IMR-90 (cell line): ENCODE measurements around the gene WARS2. TPM values are rescaled to one million over a fixed set of nuclear protein-coding genes. Genes with fewer than 3 reads are reported as not detected.
A peak's percentile ranks its signal among the peaks of the same experiment; 100 is the strongest.

Experiments
- ATAC-seq: fragments of 200-7000 bp; cut with Tn5 transposase; 2 replicates; pipeline ENCODE4 v1.9.1; 2020; ENCODE audit warnings: low read depth, mild to moderate bottlenecking, moderate library complexity
- BruUV-seq: library from RNA; stranded (reverse); fragments of 400-500 nt; replicated peaks from 2 replicates; lab custom pipeline; 2021; lab: Mats Ljungman, UMichigan
- CTCF ChIA-PET: fragments of 300-600 bp; formaldehyde crosslinking; extraction: SDS; loops from one replicate; lab custom pipeline; 2021; ENCODE audit warnings: antibody characterized with exemption; lab: Yijun Ruan, JAX
- POLR2A ChIA-PET: fragments of 300-600 bp; sonication (Branson Sonifier 250); formaldehyde crosslinking; loops from one replicate; lab custom pipeline; 2022; ENCODE audit warnings: antibody characterized with exemption; ENCODE audit not compliant: unreplicated experiment; lab: Charles Lee
- DNase-seq: peaks from one replicate; pipeline ENCODE4 v3.0.0; 2013
- H2AFZ ChIP-seq: replicated peaks from 2 replicates; pipeline ENCODE3; 2013; ENCODE audit warnings: low read length, mild to moderate bottlenecking; ENCODE audit not compliant: poor library complexity
- H2AK5ac ChIP-seq: 2 replicates; pipeline ENCODE4 v1.6.1; 2013; ENCODE audit warnings: low read depth, low read length, inconsistent platforms
- H2AK9ac ChIP-seq: replicated peaks from 2 replicates; pipeline ENCODE3; 2013; ENCODE audit warnings: mild to moderate bottlenecking, low read depth, low read length, moderate library complexity; ENCODE audit not compliant: poor library complexity
- H2BK120ac ChIP-seq: 2 replicates; pipeline ENCODE4 v1.6.1; 2013; ENCODE audit warnings: low read depth, low read length, inconsistent platforms
- H2BK15ac ChIP-seq: 3 replicates; pipeline ENCODE4 v1.6.1; 2013; ENCODE audit warnings: low read depth, low read length, inconsistent platforms
- H2BK20ac ChIP-seq: 2 replicates; pipeline ENCODE4 v1.6.1; 2013; ENCODE audit warnings: low read depth, mild to moderate bottlenecking, inconsistent platforms, low read length, moderate library complexity
- H2BK5ac ChIP-seq: 2 replicates; pipeline ENCODE4 v1.6.1; 2013; ENCODE audit warnings: mild to moderate bottlenecking, low read depth, low read length, inconsistent platforms; ENCODE audit not compliant: poor library complexity, severe bottlenecking
- H3K14ac ChIP-seq: replicated peaks from 2 replicates; pipeline ENCODE4 v1.6.1; 2013; ENCODE audit warnings: low read depth, low read length, inconsistent platforms
- H3K18ac ChIP-seq: 2 replicates; pipeline ENCODE4 v1.6.1; 2013; ENCODE audit warnings: low read depth, low read length, control low read depth
- H3K23ac ChIP-seq: 2 replicates; pipeline ENCODE4 v1.6.1; 2013; ENCODE audit warnings: low read depth, low read length, inconsistent platforms
- H3K27ac ChIP-seq: 2 replicates; pipeline ENCODE4 v1.5.1; 2013; ENCODE audit warnings: mild to moderate bottlenecking, control low read depth, low read length; ENCODE audit not compliant: insufficient read depth
- H3K27me3 ChIP-seq: 2 replicates; pipeline ENCODE4 v1.6.1; 2013; ENCODE audit warnings: low read length; ENCODE audit not compliant: control insufficient read depth, insufficient read depth
- H3K36me3 ChIP-seq: 2 replicates; pipeline ENCODE4 v1.6.1; 2013; ENCODE audit warnings: low read length, mixed read lengths; ENCODE audit not compliant: control insufficient read depth, insufficient read depth
- H3K4ac ChIP-seq: 2 replicates; pipeline ENCODE4 v1.6.1; 2013; ENCODE audit warnings: low read depth, low read length, inconsistent platforms
- H3K4me1 ChIP-seq: 2 replicates; pipeline ENCODE4 v1.6.1; 2013; ENCODE audit warnings: low read length, mixed read lengths; ENCODE audit not compliant: control insufficient read depth, insufficient read depth
- H3K4me2 ChIP-seq: 2 replicates; pipeline ENCODE4 v1.6.1; 2013; ENCODE audit warnings: low read depth, mild to moderate bottlenecking, control low read depth, low read length, moderate library complexity
- H3K4me3 ChIP-seq: 2 replicates; pipeline ENCODE4 v1.5.1; 2013; ENCODE audit warnings: low read depth, mild to moderate bottlenecking, control low read depth, low read length, moderate library complexity; ENCODE audit not compliant: insufficient read depth
- H3K56ac ChIP-seq: 2 replicates; pipeline ENCODE4 v1.6.1; 2013; ENCODE audit warnings: low read length, inconsistent platforms; ENCODE audit not compliant: insufficient read depth; ENCODE audit errors: extremely low read depth
- H3K79me1 ChIP-seq, 2 experiments: 2 replicates each; pipeline ENCODE4 v1.6.1; 2013; ENCODE audit warnings: low read length in 2 of 2, inconsistent platforms in 1 of 2, low read depth in 1 of 2
- H3K9ac ChIP-seq: 2 replicates; pipeline ENCODE4 v1.6.1; 2013; ENCODE audit warnings: low read depth, low read length, control low read depth
- H3K9me1 ChIP-seq: 2 replicates; pipeline ENCODE4 v1.6.1; 2013; ENCODE audit warnings: low read length, inconsistent platforms; ENCODE audit not compliant: insufficient read depth
- H3K9me3 ChIP-seq: 2 replicates; pipeline ENCODE4 v1.6.1; 2013; ENCODE audit warnings: low read length; ENCODE audit not compliant: control insufficient read depth, insufficient read depth
- H4K20me1 ChIP-seq: 2 replicates; pipeline ENCODE4 v1.6.1; 2013; ENCODE audit warnings: low read length, inconsistent platforms; ENCODE audit not compliant: insufficient read depth
- H4K5ac ChIP-seq: 2 replicates; pipeline ENCODE4 v1.6.1; 2013; ENCODE audit warnings: mild to moderate bottlenecking, low read depth, low read length, control low read depth
- H4K8ac ChIP-seq, 2 experiments: 2 replicates each; pipeline ENCODE4 v1.6.1; 2013; ENCODE audit warnings: low read depth in 2 of 2, low read length in 2 of 2, control low read depth in 1 of 2, inconsistent platforms in 1 of 2
- H4K91ac ChIP-seq: 2 replicates; pipeline ENCODE4 v1.6.1; 2013; ENCODE audit warnings: low read depth, low read length, inconsistent platforms; ENCODE audit not compliant: insufficient read depth
- BHLHE40 ChIP-seq: fragments of 150-350 bp; IDR thresholded peaks from 2 replicates; pipeline ENCODE4 v1.6.1; 2016; ENCODE audit warnings: mild to moderate bottlenecking, low read depth, low read length
- CEBPB ChIP-seq: IDR thresholded peaks from 2 replicates; pipeline ENCODE4 v1.6.1; 2012; ENCODE audit warnings: low read depth, low read length, improper control_type of control experiment
- CHD1 ChIP-seq: IDR thresholded peaks from 2 replicates; pipeline ENCODE4 v1.6.1; 2012; ENCODE audit warnings: low read depth, low read length, improper control_type of control experiment
- ELK1 ChIP-seq: fragments of 150-350 bp; IDR thresholded peaks from 2 replicates; pipeline ENCODE4 v1.6.1; 2016; ENCODE audit warnings: low read depth, mild to moderate bottlenecking, low read length, moderate library complexity, borderline replicate concordance
- FOS ChIP-seq: fragments of 150-350 bp; IDR thresholded peaks from 2 replicates; pipeline ENCODE4 v1.6.1; 2016; ENCODE audit warnings: low read depth, low read length
- MAFK ChIP-seq: IDR thresholded peaks from 2 replicates; pipeline ENCODE4 v1.6.1; 2012; ENCODE audit warnings: low read depth, low read length, improper control_type of control experiment
- MAZ ChIP-seq: IDR thresholded peaks from 2 replicates; pipeline ENCODE4 v1.6.1; 2012; ENCODE audit warnings: low read depth, mild to moderate bottlenecking, low read length, improper control_type of control experiment, moderate library complexity, borderline replicate concordance
- MXI1 ChIP-seq: IDR thresholded peaks from 2 replicates; pipeline ENCODE4 v1.6.1; 2012; ENCODE audit warnings: low read depth, mild to moderate bottlenecking, low read length, moderate library complexity, borderline replicate concordance
- NFE2L2 ChIP-seq: fragments of 150-350 bp; IDR thresholded peaks from 2 replicates; pipeline ENCODE4 v1.6.1; 2016; ENCODE audit warnings: low read depth, mild to moderate bottlenecking, low read length
- POLR2A ChIP-seq: IDR thresholded peaks from 2 replicates; pipeline ENCODE4 v1.6.1; 2012; ENCODE audit warnings: mild to moderate bottlenecking, low read depth, low read length
- RAD21 ChIP-seq: IDR thresholded peaks from 2 replicates; pipeline ENCODE4 v1.6.1; 2012; ENCODE audit warnings: low read length, improper control_type of control experiment
- RCOR1 ChIP-seq: IDR thresholded peaks from 2 replicates; pipeline ENCODE4 v1.6.1; 2012; ENCODE audit warnings: mild to moderate bottlenecking, low read length, improper control_type of control experiment; ENCODE audit not compliant: insufficient replicate concordance
- RFX5 ChIP-seq: IDR thresholded peaks from 2 replicates; pipeline ENCODE4 v1.8.0; 2012; ENCODE audit warnings: low read depth, mild to moderate bottlenecking, low read length, moderate library complexity
- SMC3 ChIP-seq: fragments of 150-350 bp; IDR thresholded peaks from 2 replicates; pipeline ENCODE4 v1.6.1; 2016; ENCODE audit warnings: low read depth, mild to moderate bottlenecking, antibody characterized with exemption, low read length, moderate library complexity
- USF2 ChIP-seq: fragments of 150-350 bp; IDR thresholded peaks from 2 replicates; pipeline ENCODE4 v1.6.1; 2017; ENCODE audit warnings: mild to moderate bottlenecking, antibody characterized with exemption, low read length, low read depth
- WGBS, 2 experiments: methylation state at CpG; one replicate each; pipeline versions ENCODE4 v1.1.5 to v1.1.7; 2013; ENCODE audit warnings: missing lambda C conversion rate in 2 of 2; ENCODE audit not compliant: insufficient read length in 1 of 2; ENCODE audit errors: extremely low coverage in 2 of 2; 5-methylcytosine and 5-hydroxymethylcytosine counted together
- dilution Hi-C: fragments of 300-500 bp; cut with HindIII; formaldehyde crosslinking; loops from one replicate; pipeline ENCODE4 v1.14.3; 2018; ENCODE audit warnings: low sequenced_read_pairs; ENCODE audit not compliant: unreplicated experiment
- in situ Hi-C: fragments of 300-500 bp; cut with MboI; formaldehyde crosslinking; loops from 3 replicates; pipeline ENCODE4 v1.14.3; 2019; ENCODE audit warnings: low sequenced_read_pairs, inconsistent platforms, mixed read lengths
- intact Hi-C: fragments of 100-400 bp; cut with micrococcal nuclease; formaldehyde crosslinking; loops from 2 replicates; pipeline ENCODE4 v1.10.0; 2022
- polyA plus RNA-seq, 3 experiments: library from polyadenylated mRNA; depleted of rRNA; stranded (reverse); fragments of >200 nt; gene quantifications; 2 replicates each; pipeline ENCODE4 v1.2.3, GENCODE V29; 2012; ENCODE audit warnings: low replicate concordance in 1 of 3
- total RNA-seq: library from RNA; depleted of rRNA; stranded (reverse); fragments of >200 nt; gene quantifications from 2 replicates; pipeline ENCODE4 v1.2.3, GENCODE V29; 2012
- TF ChIP-seq, protein P1 (sequence below): conservative IDR thresholded peaks from 2 replicates; pipeline ENCODE4 v1.5.1; 2012; ENCODE audit warnings: mild to moderate bottlenecking, low read depth, low read length, improper control_type of control experiment

The WARS2 gene
- total and polyA plus RNA-seq, 2 of the 4 experiments (the other 2 are of a cell fraction), result 5.7 to 20.3 TPM

DNA sequence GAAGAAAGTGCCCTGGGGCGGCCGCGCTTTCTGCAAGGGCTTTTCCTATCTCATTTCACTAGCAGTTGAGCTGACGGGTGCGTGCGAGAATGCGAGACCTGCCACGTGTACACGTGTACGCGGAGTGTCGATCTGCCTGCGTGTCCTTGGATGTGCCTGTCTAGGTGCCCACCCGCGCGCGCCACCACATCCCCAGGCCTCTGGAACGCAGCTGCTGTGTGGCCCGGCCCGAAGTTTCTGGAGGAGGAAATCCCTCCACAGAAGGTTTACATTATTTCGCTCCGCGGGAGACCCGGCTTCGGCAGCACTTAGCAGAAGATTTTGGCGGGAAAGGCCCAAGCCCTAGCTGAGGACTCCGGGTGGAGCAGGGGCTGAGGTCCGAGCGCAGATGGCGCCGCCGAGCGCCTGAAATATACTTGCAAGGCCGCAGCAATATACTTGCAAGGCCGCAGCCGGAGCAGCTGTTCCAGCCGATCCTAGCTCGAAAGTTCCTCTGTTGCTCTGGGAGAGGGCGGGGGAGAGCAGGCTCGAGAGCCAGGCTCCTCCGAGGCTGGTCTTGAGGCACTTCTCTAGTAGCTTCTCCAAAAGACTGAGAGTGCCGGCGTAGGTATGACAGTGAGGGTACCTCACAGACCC lies 156.2 kb downstream of the WARS2 start:
- H3K27me3 ChIP-seq, result peaks cover 97% of the 10 kb centered on the region
- no peak overlapping the region for H4K8ac ChIP-seq
- no peak overlapping the region for H3K4me2 ChIP-seq
- H2AK9ac ChIP-seq, result no peak overlapping the region
- intact Hi-C loops, result no loop called here
- H3K79me1 ChIP-seq, result no peaks in the 10 kb centered on the region
- no peak overlapping the region for H3K9ac ChIP-seq
- no peak overlapping the region for H2BK120ac ChIP-seq
- H3K4ac ChIP-seq, result no peak overlapping the region
- H3K36me3 ChIP-seq, result no peaks in the 10 kb centered on the region
- no peak overlapping the region for H2AK5ac ChIP-seq
- H2BK5ac ChIP-seq, result no peak overlapping the region
- H3K56ac ChIP-seq, result no peak overlapping the region
- ChIA-PET POLR2A (no interaction called here), CTCF (interaction anchor here (0.9 kb wide), 1 partner anchor 63 kb away, joined by 3 read pairs; no protein-coding TSS in a partner anchor)
- H3K18ac ChIP-seq, result no peak overlapping the region
- no peak overlapping the region for H3K27ac ChIP-seq
- no peak overlapping the region for H3K23ac ChIP-seq
- DNase-seq (peak; percentile 5), ATAC-seq (peak; percentile 25; the same call in 1 of the 2 replicates)
- H3K14ac ChIP-seq, result no peak overlapping the region
- no peak for TF ChIP-seq SMC3
- TF ChIP-seq FOS, result no peak
- no peak for TF ChIP-seq RCOR1
- no peak for TF ChIP-seq ELK1
- TF ChIP-seq RAD21, result no peak
- no peak for TF ChIP-seq BHLHE40
- TF ChIP-seq RFX5, result no peak
- no peak for TF ChIP-seq MAFK
- TF ChIP-seq CHD1, result no peak
- TF ChIP-seq MAZ, result no peak
- no peak for TF ChIP-seq NFE2L2
- TF ChIP-seq MXI1, result no peak
- no peak for TF ChIP-seq USF2
- no peak for TF ChIP-seq CEBPB
- TF ChIP-seq, protein P1, sequence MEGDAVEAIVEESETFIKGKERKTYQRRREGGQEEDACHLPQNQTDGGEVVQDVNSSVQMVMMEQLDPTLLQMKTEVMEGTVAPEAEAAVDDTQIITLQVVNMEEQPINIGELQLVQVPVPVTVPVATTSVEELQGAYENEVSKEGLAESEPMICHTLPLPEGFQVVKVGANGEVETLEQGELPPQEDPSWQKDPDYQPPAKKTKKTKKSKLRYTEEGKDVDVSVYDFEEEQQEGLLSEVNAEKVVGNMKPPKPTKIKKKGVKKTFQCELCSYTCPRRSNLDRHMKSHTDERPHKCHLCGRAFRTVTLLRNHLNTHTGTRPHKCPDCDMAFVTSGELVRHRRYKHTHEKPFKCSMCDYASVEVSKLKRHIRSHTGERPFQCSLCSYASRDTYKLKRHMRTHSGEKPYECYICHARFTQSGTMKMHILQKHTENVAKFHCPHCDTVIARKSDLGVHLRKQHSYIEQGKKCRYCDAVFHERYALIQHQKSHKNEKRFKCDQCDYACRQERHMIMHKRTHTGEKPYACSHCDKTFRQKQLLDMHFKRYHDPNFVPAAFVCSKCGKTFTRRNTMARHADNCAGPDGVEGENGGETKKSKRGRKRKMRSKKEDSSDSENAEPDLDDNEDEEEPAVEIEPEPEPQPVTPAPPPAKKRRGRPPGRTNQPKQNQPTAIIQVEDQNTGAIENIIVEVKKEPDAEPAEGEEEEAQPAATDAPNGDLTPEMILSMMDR, result no peak
- TF ChIP-seq POLR2A, result no peak
- H2BK20ac ChIP-seq, result no peak overlapping the region
- WGBS, 2 experiments, result 5% methylated on average over 14 of the region's 43 CpGs; no CpG with 5 or more reads in 1 of the 2 experiments
- H3K9me1 ChIP-seq, result no peaks in the 10 kb centered on the region
- H4K5ac ChIP-seq, result no peak overlapping the region
- peaks cover 25% of the 10 kb centered on the region for H3K9me3 ChIP-seq
- no peak overlapping the region for H3K4me3 ChIP-seq
- no peaks in the 10 kb centered on the region for H4K20me1 ChIP-seq
- H4K91ac ChIP-seq, result no peak overlapping the region
- H2AFZ ChIP-seq, result no peak overlapping the region
- no TSS peak for BruUV-seq
- dilution Hi-C loops, result no loop called here
- H3K4me1 ChIP-seq, result peaks cover 2% of the 10 kb centered on the region; the same call in 1 of the 2 replicates
- in situ Hi-C loops, result loop anchor here (10.0 kb wide), 1 partner anchor 829 kb away; no protein-coding TSS in a partner anchor
- H2BK15ac ChIP-seq, result no peak overlapping the region
